GM12892 (cell line): ENCODE results near the gene MINPP1.

Experiments used
- POLR2A ChIP-seq: IDR thresholded peaks from 2 replicates; pipeline ENCODE4 v1.6.1; 2011; ENCODE audit warnings: low read depth, low read length, control low read depth
- TAF1 ChIP-seq: IDR thresholded peaks from 2 replicates; pipeline ENCODE4 v1.6.1; 2011; ENCODE audit warnings: low read depth, mild to moderate bottlenecking, control low read depth, low read length, borderline replicate concordance

DNA sequence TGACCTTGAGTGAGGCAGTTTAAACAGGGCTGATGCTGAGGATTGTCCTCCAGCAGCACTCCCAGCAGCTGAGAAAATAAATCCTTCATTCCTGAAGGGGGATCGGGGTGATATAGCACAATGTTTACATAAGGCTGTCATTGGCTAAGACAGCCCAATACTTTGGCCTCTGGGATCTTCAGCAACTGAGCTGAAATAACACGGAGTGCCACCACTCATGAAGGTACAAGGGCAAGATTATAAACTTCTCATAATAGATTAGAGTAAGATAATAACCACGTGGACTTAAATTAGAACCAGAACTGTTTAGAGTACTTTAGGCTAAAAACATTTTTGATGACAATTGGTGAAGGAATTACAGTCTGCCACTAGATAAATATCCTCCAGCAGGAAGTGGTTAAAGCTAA lies 85.0 kb downstream of the MINPP1 start:
- TF ChIP-seq POLR2A (no peak), TAF1 (no peak)
